ENCODE measurements around the gene MANSC4. TPM values are rescaled to one million over a fixed set of nuclear protein-coding genes. Genes with fewer than 3 reads are reported as not detected.

Gene MANSC4
- total RNA-seq, 4 donors from 2014 or later = not detected

DNA sequence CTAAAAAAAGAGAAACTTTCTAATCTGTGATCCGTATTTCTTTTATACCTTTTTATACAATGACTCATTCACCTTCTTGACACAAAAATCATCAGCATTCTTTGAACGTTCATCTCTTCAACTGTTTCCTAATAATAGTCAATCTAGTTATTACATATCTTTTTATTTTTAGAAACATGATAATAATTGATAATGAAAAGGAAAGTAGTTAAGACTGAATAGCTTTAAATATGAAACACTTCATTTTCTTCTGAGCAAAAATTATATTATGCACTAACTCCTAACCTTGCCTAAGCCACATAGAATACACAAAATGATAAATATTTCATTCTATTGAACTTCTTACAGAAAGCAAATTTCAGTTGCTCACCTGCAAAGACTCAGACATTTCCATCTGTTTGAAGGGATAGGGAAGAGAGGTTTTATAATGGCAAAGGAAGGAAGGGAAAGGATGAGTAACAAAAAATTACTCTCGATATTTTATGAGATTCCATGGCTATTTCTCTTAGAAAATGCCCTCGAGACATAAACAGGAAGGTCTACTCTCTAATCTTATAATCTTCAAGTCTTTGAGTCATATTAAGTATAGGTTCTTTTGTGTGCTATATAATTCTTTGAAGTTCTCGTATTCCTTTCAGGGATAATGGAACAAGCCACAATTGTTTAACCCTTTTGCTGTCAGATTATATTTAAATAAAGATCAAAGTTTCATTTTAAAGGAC is 7.5 kb downstream of the MANSC4 start:
- H3K4me3 ChIP-seq (replicated peaks in 1 of 3) = no peak overlapping the region
- DNase-seq = no peak
- 71 to 73% methylated on average over 5 of the region's 5 CpGs for WGBS, 2 donors
- no peaks in the 10 kb centered on the region for H3K4me1 ChIP-seq
- H3K36me3 ChIP-seq = no peaks in the 10 kb centered on the region
- no peaks in the 10 kb centered on the region for H3K9me3 ChIP-seq
- H3K27ac ChIP-seq = no peak overlapping the region
- TF ChIP-seq, protein P1, sequence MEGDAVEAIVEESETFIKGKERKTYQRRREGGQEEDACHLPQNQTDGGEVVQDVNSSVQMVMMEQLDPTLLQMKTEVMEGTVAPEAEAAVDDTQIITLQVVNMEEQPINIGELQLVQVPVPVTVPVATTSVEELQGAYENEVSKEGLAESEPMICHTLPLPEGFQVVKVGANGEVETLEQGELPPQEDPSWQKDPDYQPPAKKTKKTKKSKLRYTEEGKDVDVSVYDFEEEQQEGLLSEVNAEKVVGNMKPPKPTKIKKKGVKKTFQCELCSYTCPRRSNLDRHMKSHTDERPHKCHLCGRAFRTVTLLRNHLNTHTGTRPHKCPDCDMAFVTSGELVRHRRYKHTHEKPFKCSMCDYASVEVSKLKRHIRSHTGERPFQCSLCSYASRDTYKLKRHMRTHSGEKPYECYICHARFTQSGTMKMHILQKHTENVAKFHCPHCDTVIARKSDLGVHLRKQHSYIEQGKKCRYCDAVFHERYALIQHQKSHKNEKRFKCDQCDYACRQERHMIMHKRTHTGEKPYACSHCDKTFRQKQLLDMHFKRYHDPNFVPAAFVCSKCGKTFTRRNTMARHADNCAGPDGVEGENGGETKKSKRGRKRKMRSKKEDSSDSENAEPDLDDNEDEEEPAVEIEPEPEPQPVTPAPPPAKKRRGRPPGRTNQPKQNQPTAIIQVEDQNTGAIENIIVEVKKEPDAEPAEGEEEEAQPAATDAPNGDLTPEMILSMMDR (IDR thresholded peaks at IDR 0.05) = no peak
- TF ChIP-seq POLR2A (IDR thresholded peaks at IDR 0.05) = no peak
- no peaks in the 10 kb centered on the region for H3K27me3 ChIP-seq
- intact Hi-C loops (cut with DNase I) = no loop called here

DNA sequence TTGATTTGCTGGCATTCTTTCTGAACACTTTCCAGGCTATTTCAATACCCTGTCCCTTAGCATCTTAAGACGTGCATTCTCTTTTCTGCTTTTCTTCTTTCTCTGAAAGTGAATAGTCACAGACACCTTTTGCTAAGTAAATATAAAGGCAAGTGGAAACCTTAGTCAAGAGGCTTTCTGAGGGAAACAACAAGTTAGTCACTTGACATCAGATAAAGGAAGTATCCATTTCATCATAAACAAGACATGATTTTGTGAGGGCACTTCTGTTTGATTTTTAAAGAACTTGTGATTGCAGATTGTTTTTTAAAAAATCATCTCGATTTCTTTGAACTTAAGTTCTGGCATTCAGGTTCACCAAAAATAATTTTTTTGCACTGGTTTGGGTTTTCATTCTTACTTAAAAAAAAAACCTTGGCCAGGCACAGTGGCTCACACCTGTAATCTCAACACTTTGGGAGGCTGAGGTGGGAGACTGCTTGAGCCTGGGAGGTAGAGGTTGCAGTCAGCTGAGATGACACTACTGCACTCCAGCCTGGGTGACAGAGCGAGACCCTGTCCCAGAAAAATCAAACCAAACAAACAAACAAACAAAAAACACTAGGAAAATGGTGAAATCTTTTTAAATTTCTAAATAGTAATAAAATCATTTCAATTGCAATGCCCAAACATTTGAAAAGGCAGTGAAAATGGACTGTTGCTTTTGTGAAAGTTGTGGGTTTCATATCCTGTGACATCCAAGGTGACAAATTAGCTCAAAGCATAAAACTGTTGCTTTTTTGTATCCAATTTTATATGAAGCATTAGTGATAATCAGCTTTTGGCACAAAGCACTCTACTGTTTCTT is 8.3 kb downstream of the MANSC4 start:
- Histone ChIP-seq H3K36me3 (no peaks in the 10 kb centered on the region), H3K4me1 (no peaks in the 10 kb centered on the region), H3K4me3 (replicated peaks in 1 of 3) (no peak overlapping the region), H3K27ac (no peak overlapping the region), H3K9me3 (no peaks in the 10 kb centered on the region), H3K27me3 (no peaks in the 10 kb centered on the region)
- TF ChIP-seq POLR2A (IDR thresholded peaks at IDR 0.05) = no peak
- TF ChIP-seq, protein P1 (IDR thresholded peaks at IDR 0.05) = no peak
- intact Hi-C loops (cut with DNase I) = no loop called here
- 80 to 81% methylated on average over 3 of the region's 3 CpGs for WGBS, 2 donors
- DNase-seq = no peak

- no peaks in the 10 kb centered on the region for H3K4me1 ChIP-seq
- intact Hi-C loops (cut with DNase I) = no loop called here
- DNase-seq = no peak
- H3K9me3 ChIP-seq = no peaks in the 10 kb centered on the region
- no peaks in the 10 kb centered on the region for H3K36me3 ChIP-seq
- H3K27me3 ChIP-seq = no peaks in the 10 kb centered on the region
- TF ChIP-seq, protein P1 (IDR thresholded peaks at IDR 0.05) = no peak
- no peak for TF ChIP-seq POLR2A (IDR thresholded peaks at IDR 0.05)
- WGBS, 2 donors = 90 to 91% methylated on average over 8 of the region's 8 CpGs
- H3K4me3 ChIP-seq (replicated peaks in 1 of 3) = no peak overlapping the region
- H3K27ac ChIP-seq = no peak overlapping the region
Measured at GRCh38 chr12:27769142-27769673, 10.8 kb downstream of the MANSC4 start.

- no peak overlapping the region for H3K4me3 ChIP-seq (replicated peaks in 1 of 3)
- intact Hi-C loops (cut with DNase I) = no loop called here
- no peaks in the 10 kb centered on the region for H3K9me3 ChIP-seq
- H3K36me3 ChIP-seq = no peaks in the 10 kb centered on the region
- H3K27ac ChIP-seq = no peak overlapping the region
- TF ChIP-seq POLR2A (IDR thresholded peaks at IDR 0.05) = no peak
- TF ChIP-seq, protein P1 (IDR thresholded peaks at IDR 0.05) = no peak
- 91 to 95% methylated on average over 3 of the region's 3 CpGs for WGBS, 2 donors
- no peaks in the 10 kb centered on the region for H3K27me3 ChIP-seq
- no peak for DNase-seq
- H3K4me1 ChIP-seq = no peaks in the 10 kb centered on the region
Measured at GRCh38 chr12:27766587-27766986, 13.4 kb downstream of the MANSC4 start.

DNA sequence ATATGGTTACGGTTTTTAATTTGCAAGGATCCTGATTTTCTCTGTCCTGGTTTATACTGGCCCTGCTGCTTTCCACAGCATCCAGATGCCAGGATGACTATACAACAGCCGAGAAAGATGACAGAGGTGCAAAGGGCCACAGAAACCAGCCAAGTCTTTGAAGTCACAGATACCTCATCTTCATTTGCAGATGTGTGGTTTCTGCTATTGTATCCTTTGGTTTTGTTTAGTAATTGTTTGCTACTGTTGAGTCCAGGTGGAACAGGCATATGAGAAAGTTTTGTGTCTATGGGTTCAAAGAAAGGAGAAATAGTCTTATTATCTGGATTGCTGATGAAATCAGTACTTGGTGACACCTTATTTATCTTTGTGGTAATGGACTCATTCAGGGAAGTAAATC is 17.3 kb downstream of the MANSC4 start:
- H3K9me3 ChIP-seq = no peaks in the 10 kb centered on the region
- H3K36me3 ChIP-seq = no peaks in the 10 kb centered on the region
- WGBS, 2 donors = 87 to 96% methylated on average over 2 of the region's 2 CpGs
- TF ChIP-seq, protein P1 (IDR thresholded peaks at IDR 0.05) = no peak
- TF ChIP-seq POLR2A (IDR thresholded peaks at IDR 0.05) = no peak
- DNase-seq = no peak
- intact Hi-C loops (cut with DNase I) = no loop called here
- no peaks in the 10 kb centered on the region for H3K27me3 ChIP-seq
- H3K4me1 ChIP-seq = no peaks in the 10 kb centered on the region
- H3K4me3 ChIP-seq (replicated peaks in 1 of 3) = no peak overlapping the region
- H3K27ac ChIP-seq = no peak overlapping the region

All from thyroid gland (tissue), 4 donors.